ENCODE measurements around the gene MKLN1. TPM values are rescaled to one million over a fixed set of nuclear protein-coding genes. Genes with fewer than 3 reads are reported as not detected.
"Not testable (repeated sequence)": the region's sequence is repeated elsewhere in the genome, so short reads cannot be mapped to it uniquely, and the experiment has no call there.

Gene MKLN1
- polyA plus RNA-seq, 4 donors, result 7.9 to 32.6 (median 17.8) TPM

GRCh38 chr7:131404226-131404911 is 76.7 kb downstream of the MKLN1 start:
- Histone ChIP-seq H3K4me3 (ENCODE audit: low read depth in 1 of 3, low read length in 3 of 3) (no peak overlapping the region), H3K4me1 (ENCODE audit: control insufficient read depth in 3 of 3, insufficient read depth in 2 of 3, low read depth in 1 of 3, low read length in 2 of 3) (peaks cover 0 to 13% (median 0%) of the 10 kb centered on the region in 3 donors), H3K27me3 (ENCODE audit: control insufficient read depth in 3 of 3, insufficient read depth in 3 of 3, low read length in 3 of 3) (no peaks in the 10 kb centered on the region), H3K9me3 (ENCODE audit: control insufficient read depth in 2 of 2, insufficient read depth in 1 of 2, low read depth in 1 of 2, low read length in 1 of 2) (no peaks in the 10 kb centered on the region), H3K36me3 (ENCODE audit: control insufficient read depth in 3 of 3, insufficient read depth in 2 of 3, low read depth in 1 of 3, low read length in 3 of 3) (peaks cover 0 to 6% (median 4%) of the 10 kb centered on the region in 3 donors), H3K27ac (ENCODE audit: low read depth in 1 of 3, low read length in 2 of 3) (no peak overlapping the region)
- FAIRE-seq, result no peak
- 95 to 99% (median 97%) methylated on average over 7 of the region's 7 CpGs for WGBS, 3 donors
- no peak for DNase-seq

GRCh38 chr7:131409129-131409766 is 81.6 kb downstream of the MKLN1 start:
- WGBS, 3 donors, result 90 to 95% (median 91%) methylated on average over 5 of the region's 5 CpGs
- Histone ChIP-seq H3K4me1 (ENCODE audit: control insufficient read depth in 3 of 3, insufficient read depth in 2 of 3, low read depth in 1 of 3, low read length in 2 of 3) (no peaks in the 10 kb centered on the region), H3K27ac (ENCODE audit: low read depth in 1 of 3, low read length in 2 of 3) (no peak overlapping the region), H3K36me3 (ENCODE audit: control insufficient read depth in 3 of 3, insufficient read depth in 2 of 3, low read depth in 1 of 3, low read length in 3 of 3) (peaks cover 0 to 17% (median 0%) of the 10 kb centered on the region in 3 donors), H3K4me3 (ENCODE audit: low read depth in 1 of 3, low read length in 3 of 3) (no peak overlapping the region), H3K9me3 (ENCODE audit: control insufficient read depth in 2 of 2, insufficient read depth in 1 of 2, low read depth in 1 of 2, low read length in 1 of 2) (no peaks in the 10 kb centered on the region), H3K27me3 (ENCODE audit: control insufficient read depth in 3 of 3, insufficient read depth in 3 of 3, low read length in 3 of 3) (no peaks in the 10 kb centered on the region)
- FAIRE-seq (no peak), DNase-seq (no peak)

DNA sequence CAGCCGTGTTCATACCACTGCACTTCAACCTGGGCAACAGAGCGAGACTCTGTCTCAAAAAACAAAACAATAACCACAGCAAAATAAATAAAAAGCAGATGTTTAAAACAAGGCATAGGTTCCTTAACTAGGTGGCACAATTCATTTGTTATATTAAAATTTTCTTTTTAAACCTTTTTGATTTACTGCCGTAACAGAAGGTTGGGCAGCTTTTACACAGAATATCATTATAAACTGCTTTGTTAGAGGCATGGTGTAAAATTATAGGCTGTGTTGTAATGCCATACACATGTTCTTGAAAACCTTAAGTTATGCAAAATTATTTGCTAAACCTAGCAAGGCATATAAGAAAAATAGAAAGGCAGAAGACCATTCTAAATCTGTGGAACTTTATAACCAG is 84.4 kb downstream of the MKLN1 start:
- 91 to 97% (median 95%) methylated on average over 3 of the region's 3 CpGs for WGBS, 3 donors
- Histone ChIP-seq H3K27me3 (ENCODE audit: control insufficient read depth in 3 of 3, insufficient read depth in 3 of 3, low read length in 3 of 3) (no peaks in the 10 kb centered on the region), H3K4me1 (ENCODE audit: control insufficient read depth in 3 of 3, insufficient read depth in 2 of 3, low read depth in 1 of 3, low read length in 2 of 3) (no peaks in the 10 kb centered on the region), H3K27ac (ENCODE audit: low read depth in 1 of 3, low read length in 2 of 3) (no peak overlapping the region), H3K9me3 (ENCODE audit: control insufficient read depth in 2 of 2, insufficient read depth in 1 of 2, low read depth in 1 of 2, low read length in 1 of 2) (no peaks in the 10 kb centered on the region), H3K4me3 (ENCODE audit: low read depth in 1 of 3, low read length in 3 of 3) (no peak overlapping the region), H3K36me3 (ENCODE audit: control insufficient read depth in 3 of 3, insufficient read depth in 2 of 3, low read depth in 1 of 3, low read length in 3 of 3) (peaks cover 0 to 23% (median 0%) of the 10 kb centered on the region in 3 donors)
- DNase-seq (no peak), FAIRE-seq (no peak)

DNA sequence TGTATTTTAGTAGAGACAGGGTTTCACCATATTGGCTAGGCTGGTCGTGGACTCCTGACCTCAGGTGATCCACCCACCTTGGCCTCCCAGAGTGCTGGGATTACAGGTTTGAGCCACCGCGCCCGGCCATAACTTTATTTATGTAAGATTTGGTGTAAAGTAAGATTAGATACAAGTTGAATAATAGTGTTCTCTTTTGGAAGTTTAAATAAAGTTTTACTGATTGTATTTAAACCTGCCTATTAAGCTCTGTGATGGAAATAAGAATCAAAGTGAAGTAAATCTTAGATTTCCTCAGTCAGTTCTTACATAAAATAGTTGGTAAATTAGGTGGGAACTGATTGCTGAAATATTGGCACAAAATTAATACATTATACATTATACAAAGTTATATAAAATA is 86.0 kb downstream of the MKLN1 start:
- Histone ChIP-seq H3K9me3 (ENCODE audit: control insufficient read depth in 2 of 2, insufficient read depth in 1 of 2, low read depth in 1 of 2, low read length in 1 of 2) (no peaks in the 10 kb centered on the region), H3K36me3 (ENCODE audit: control insufficient read depth in 3 of 3, insufficient read depth in 2 of 3, low read depth in 1 of 3, low read length in 3 of 3) (peaks cover 0 to 27% (median 0%) of the 10 kb centered on the region in 3 donors), H3K27me3 (ENCODE audit: control insufficient read depth in 3 of 3, insufficient read depth in 3 of 3, low read length in 3 of 3) (no peaks in the 10 kb centered on the region), H3K27ac (ENCODE audit: low read depth in 1 of 3, low read length in 2 of 3) (no peak overlapping the region), H3K4me3 (ENCODE audit: low read depth in 1 of 3, low read length in 3 of 3) (no peak overlapping the region), H3K4me1 (ENCODE audit: control insufficient read depth in 3 of 3, insufficient read depth in 2 of 3, low read depth in 1 of 3, low read length in 2 of 3) (no peaks in the 10 kb centered on the region)
- FAIRE-seq (no peak), DNase-seq (no peak)
- 82 to 89% (median 87%) methylated on average over 4 of the region's 4 CpGs for WGBS, 3 donors

DNA sequence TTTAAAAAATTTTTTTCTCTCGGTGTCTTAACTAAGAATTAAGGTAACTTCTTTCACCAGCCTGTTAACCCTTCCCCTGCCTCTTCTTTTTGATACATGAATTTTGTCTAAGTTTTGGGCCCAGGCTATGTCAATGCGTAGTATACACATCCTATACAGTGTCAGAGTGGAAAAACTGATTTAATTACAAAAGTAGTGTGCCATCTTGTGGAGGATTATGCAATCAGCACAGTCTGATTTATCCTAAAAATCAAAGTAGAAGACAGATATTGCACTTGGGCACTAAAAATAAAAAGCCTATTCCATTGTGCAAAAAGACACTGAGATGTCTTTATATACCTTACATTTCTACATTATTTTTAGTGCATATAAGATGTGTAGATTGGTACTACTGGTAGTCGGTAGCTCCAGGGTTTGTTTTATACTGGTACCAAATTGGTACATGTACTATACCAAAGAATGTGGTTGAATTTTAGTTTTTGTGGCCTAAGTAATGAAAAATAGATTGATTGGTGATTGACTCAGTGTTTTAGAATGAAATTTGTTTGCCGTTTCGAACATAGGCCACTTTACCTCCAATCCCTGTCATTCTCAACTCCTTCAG is 96.6 kb downstream of the MKLN1 start:
- Histone ChIP-seq H3K9me3 (ENCODE audit: control insufficient read depth in 2 of 2, insufficient read depth in 1 of 2, low read depth in 1 of 2, low read length in 1 of 2) (no peaks in the 10 kb centered on the region), H3K27ac (ENCODE audit: low read depth in 1 of 3, low read length in 2 of 3) (no peak overlapping the region), H3K36me3 (ENCODE audit: control insufficient read depth in 3 of 3, insufficient read depth in 2 of 3, low read depth in 1 of 3, low read length in 3 of 3) (peaks cover 0 to 14% (median 11%) of the 10 kb centered on the region in 3 donors), H3K4me3 (ENCODE audit: low read depth in 1 of 3, low read length in 3 of 3) (no peak overlapping the region), H3K27me3 (ENCODE audit: control insufficient read depth in 3 of 3, insufficient read depth in 3 of 3, low read length in 3 of 3) (no peaks in the 10 kb centered on the region), H3K4me1 (ENCODE audit: control insufficient read depth in 3 of 3, insufficient read depth in 2 of 3, low read depth in 1 of 3, low read length in 2 of 3) (peaks cover 0 to 3% (median 0%) of the 10 kb centered on the region in 3 donors)
- peak; percentile 72 for FAIRE-seq
- WGBS, 3 donors, result 80 to 87% (median 81%) methylated on average over 5 of the region's 5 CpGs
- DNase-seq, result peak; percentile 35 to 45

DNA sequence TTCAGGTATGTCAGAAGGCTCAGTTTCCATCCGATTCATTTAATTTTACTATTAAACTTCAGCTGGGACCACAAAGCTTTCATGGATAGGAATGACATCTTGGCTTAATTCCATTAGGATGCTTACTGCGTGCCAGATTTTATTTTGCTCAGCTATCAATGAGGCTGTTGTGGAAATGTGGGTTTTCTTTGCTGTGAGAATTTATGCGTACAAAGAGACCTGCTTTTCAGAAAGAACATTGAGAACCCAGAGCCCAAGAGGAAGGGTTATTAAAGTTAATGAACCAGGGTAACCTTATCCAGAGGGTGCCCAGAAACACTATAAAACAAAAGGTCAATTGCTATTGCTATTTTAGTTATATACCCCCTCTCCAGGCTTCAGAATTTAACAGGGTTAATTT is 98.3 kb downstream of the MKLN1 start:
- peaks cover 3 to 20% (median 9%) of the 10 kb centered on the region in 3 donors for H3K36me3 ChIP-seq (ENCODE audit: control insufficient read depth in 3 of 3, insufficient read depth in 2 of 3, low read depth in 1 of 3, low read length in 3 of 3)
- H3K27me3 ChIP-seq (ENCODE audit: control insufficient read depth in 3 of 3, insufficient read depth in 3 of 3, low read length in 3 of 3), result no peaks in the 10 kb centered on the region
- H3K4me3 ChIP-seq (ENCODE audit: low read depth in 1 of 3, low read length in 3 of 3), result no peak overlapping the region
- no peak overlapping the region for H3K27ac ChIP-seq (ENCODE audit: low read depth in 1 of 3, low read length in 2 of 3)
- WGBS, 3 donors, result 78 to 94% (median 83%) methylated on average over 3 of the region's 3 CpGs
- no peak for DNase-seq
- H3K4me1 ChIP-seq (ENCODE audit: control insufficient read depth in 3 of 3, insufficient read depth in 2 of 3, low read depth in 1 of 3, low read length in 2 of 3), result peaks cover 0 to 3% (median 0%) of the 10 kb centered on the region in 3 donors
- FAIRE-seq, result no peak
- H3K9me3 ChIP-seq (ENCODE audit: control insufficient read depth in 2 of 2, insufficient read depth in 1 of 2, low read depth in 1 of 2, low read length in 1 of 2), result no peaks in the 10 kb centered on the region

DNA sequence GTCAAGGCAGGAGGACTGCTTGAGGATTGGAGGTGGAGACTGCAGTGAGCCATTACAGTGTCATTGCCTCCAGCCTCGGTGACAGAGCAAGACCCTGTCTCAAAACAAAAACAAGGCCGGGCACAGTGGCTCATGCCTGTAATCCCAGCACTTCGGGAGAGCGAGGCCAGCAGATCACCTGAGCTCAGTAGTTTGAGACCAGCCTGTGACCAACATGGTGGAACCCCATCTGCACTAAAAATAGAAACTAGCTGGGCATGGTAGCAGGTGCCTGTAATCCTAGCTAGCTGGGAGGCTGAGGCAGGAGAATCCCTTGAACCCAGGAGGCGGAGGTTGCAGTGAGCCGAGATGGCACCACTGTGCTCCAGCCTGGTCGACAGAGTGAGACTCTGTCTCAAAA is 103.2 kb downstream of the MKLN1 start:
- not testable (repeated sequence) for H3K27ac ChIP-seq (ENCODE audit: low read depth in 1 of 3, low read length in 2 of 3); DNase-seq; H3K4me1 ChIP-seq (ENCODE audit: control insufficient read depth in 3 of 3, insufficient read depth in 2 of 3, low read depth in 1 of 3, low read length in 2 of 3); FAIRE-seq; H3K4me3 ChIP-seq (ENCODE audit: low read depth in 1 of 3, low read length in 3 of 3); H3K27me3 ChIP-seq (ENCODE audit: control insufficient read depth in 3 of 3, insufficient read depth in 3 of 3, low read length in 3 of 3); H3K9me3 ChIP-seq (ENCODE audit: control insufficient read depth in 2 of 2, insufficient read depth in 1 of 2, low read depth in 1 of 2, low read length in 1 of 2)
- peaks cover 6 to 30% (median 7%) of the 10 kb centered on the region in 3 donors for H3K36me3 ChIP-seq (ENCODE audit: control insufficient read depth in 3 of 3, insufficient read depth in 2 of 3, low read depth in 1 of 3, low read length in 3 of 3)
- WGBS, 3 donors, result 94 to 96% (median 95%) methylated on average over 7 of the region's 7 CpGs

DNA sequence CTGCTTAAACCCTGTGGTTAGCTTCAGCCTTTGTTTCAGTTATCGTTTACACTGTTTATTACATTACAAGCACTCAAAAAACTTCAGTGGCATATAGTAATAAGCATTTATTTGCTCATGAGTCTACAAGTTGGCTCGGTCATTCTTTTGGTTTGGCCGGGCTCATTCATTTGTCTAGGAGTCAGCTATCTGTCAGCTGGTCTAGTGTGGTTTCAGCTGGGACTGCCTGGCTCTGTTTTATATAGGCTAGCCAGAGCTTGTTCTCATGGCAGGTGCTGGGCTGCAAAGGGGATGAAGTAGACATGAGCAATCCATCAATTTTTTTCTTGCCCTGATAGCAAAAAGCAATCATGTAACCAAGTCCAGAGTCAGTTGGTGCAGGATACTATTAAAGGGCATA is 103.6 kb downstream of the MKLN1 start:
- no peaks in the 10 kb centered on the region for H3K4me1 ChIP-seq (ENCODE audit: control insufficient read depth in 3 of 3, insufficient read depth in 2 of 3, low read depth in 1 of 3, low read length in 2 of 3)
- no peak for FAIRE-seq
- no peaks in the 10 kb centered on the region for H3K27me3 ChIP-seq (ENCODE audit: control insufficient read depth in 3 of 3, insufficient read depth in 3 of 3, low read length in 3 of 3)
- 69 to 89% (median 87%) methylated on average over 3 of the region's 3 CpGs for WGBS, 3 donors
- H3K9me3 ChIP-seq (ENCODE audit: control insufficient read depth in 2 of 2, insufficient read depth in 1 of 2, low read depth in 1 of 2, low read length in 1 of 2), result no peaks in the 10 kb centered on the region
- no peak overlapping the region for H3K4me3 ChIP-seq (ENCODE audit: low read depth in 1 of 3, low read length in 3 of 3)
- no peak overlapping the region for H3K27ac ChIP-seq (ENCODE audit: low read depth in 1 of 3, low read length in 2 of 3)
- peaks cover 5 to 30% (median 6%) of the 10 kb centered on the region in 3 donors for H3K36me3 ChIP-seq (ENCODE audit: control insufficient read depth in 3 of 3, insufficient read depth in 2 of 3, low read depth in 1 of 3, low read length in 3 of 3)
- DNase-seq, result no peak
